HEK293 (cell line): Measurements from ENCODE around the gene WDR45B.

Experiments
- CTCF ChIA-PET: fragments of 350-600 bp; formaldehyde crosslinking; extraction: SDS; loops from one replicate; lab custom pipeline; 2021; ENCODE audit warnings: antibody characterized with exemption; lab: Yijun Ruan, JAX
- POLR2A ChIA-PET: fragments of 300-600 bp; formaldehyde crosslinking; extraction: SDS; loops from one replicate; lab custom pipeline; 2020; ENCODE audit warnings: antibody characterized with exemption, inconsistent platforms; lab: Yijun Ruan, JAX
- H3K27ac ChIP-seq: fragments of 200-500 bp; sonication (Bioruptor generic); 2 replicates; pipeline ENCODE4 v1.5.1; 2014; ENCODE audit warnings: low read depth, low read length, control low read depth, inconsistent platforms; ENCODE audit errors: extremely low read depth
- H3K36me3 ChIP-seq, 2 experiments: fragments of 200-500 bp in 1 of 2; sonication (Bioruptor generic) in 1 of 2; 1 replicate in 1 of 2; 2 replicates in 1 of 2; pipeline ENCODE4 v1.5.1; 2014 to 2017; ENCODE audit warnings: inconsistent platforms in 2 of 2, low read length in 2 of 2; ENCODE audit not compliant: control insufficient read depth in 2 of 2, insufficient read depth in 1 of 2
- H3K4me1 ChIP-seq: fragments of 200-500 bp; sonication (Bioruptor generic); 2 replicates; pipeline ENCODE4 v1.5.1; 2014; ENCODE audit warnings: mild to moderate bottlenecking, low read length, inconsistent platforms; ENCODE audit not compliant: control insufficient read depth, insufficient read depth
- H3K4me3 ChIP-seq: 2 replicates; pipeline ENCODE4 v1.5.1; 2011; ENCODE audit warnings: low read depth, mild to moderate bottlenecking, control low read depth, low read length, moderate library complexity
- H3K9me3 ChIP-seq: fragments of 200-500 bp; sonication (Bioruptor generic); 2 replicates; pipeline ENCODE4 v1.5.1; 2014; ENCODE audit warnings: low read depth, low read length, inconsistent platforms; ENCODE audit not compliant: control insufficient read depth, insufficient read depth
- IKZF3 ChIP-seq: fragments of 450-650 bp; IDR thresholded peaks from 2 replicates; pipeline ENCODE4 v1.5.0; 2018; ENCODE audit warnings: missing biosample characterization, mild to moderate bottlenecking, missing genetic modification characterization, moderate library complexity
- ZFP37 ChIP-seq: fragments of 450-650 bp; formaldehyde crosslinking; IDR thresholded peaks from 2 replicates; pipeline ENCODE4 v1.5.1; 2016; ENCODE audit warnings: missing biosample characterization, missing genetic modification characterization
- ZNF184 ChIP-seq: fragments of 450-650 bp; IDR thresholded peaks from 2 replicates; pipeline ENCODE4 v1.5.1; 2018; ENCODE audit warnings: missing biosample characterization, mild to moderate bottlenecking, missing genetic modification characterization
- ZNF335 ChIP-seq: fragments of 450-650 bp; formaldehyde crosslinking; conservative IDR thresholded peaks from 2 replicates; pipeline ENCODE4 v1.5.1; 2016; ENCODE audit warnings: missing biosample characterization, missing genetic modification characterization
- ZNF341 ChIP-seq: fragments of 450-650 bp; formaldehyde crosslinking; IDR thresholded peaks from 2 replicates; pipeline ENCODE4; 2016; ENCODE audit warnings: low read depth, missing biosample characterization, missing genetic modification characterization
- ZNF510 ChIP-seq: fragments of 450-650 bp; formaldehyde crosslinking; IDR thresholded peaks from 2 replicates; pipeline ENCODE4 v1.5.1; 2018; ENCODE audit warnings: mild to moderate bottlenecking, missing genetic modification characterization, missing biosample characterization; ENCODE audit not compliant: insufficient replicate concordance
- ZNF518A ChIP-seq: fragments of 450-650 bp; formaldehyde crosslinking; conservative IDR thresholded peaks from 2 replicates; pipeline ENCODE4 v1.5.1; 2016; ENCODE audit warnings: low read depth, missing biosample characterization, missing genetic modification characterization
- ZNF558 ChIP-seq: fragments of 450-650 bp; formaldehyde crosslinking; IDR thresholded peaks from 2 replicates; pipeline ENCODE4 v1.5.1; 2016; ENCODE audit warnings: missing biosample characterization, missing genetic modification characterization
- ZNF561 ChIP-seq: fragments of 450-650 bp; IDR thresholded peaks from 2 replicates; pipeline ENCODE4 v1.5.1; 2018; ENCODE audit warnings: missing biosample characterization, missing genetic modification characterization, borderline replicate concordance
- ZNF629 ChIP-seq: fragments of 450-650 bp; formaldehyde crosslinking; IDR thresholded peaks from 2 replicates; pipeline ENCODE4 v1.5.1; 2017; ENCODE audit warnings: missing biosample characterization, missing genetic modification characterization
- ZNF645 ChIP-seq: fragments of 450-650 bp; formaldehyde crosslinking; IDR thresholded peaks from 2 replicates; pipeline ENCODE4; 2016; ENCODE audit warnings: missing biosample characterization, missing genetic modification characterization
- ZNF660 ChIP-seq: fragments of 450-650 bp; IDR thresholded peaks from 2 replicates; pipeline ENCODE4 v1.5.1; 2018; ENCODE audit warnings: missing biosample characterization, mild to moderate bottlenecking, missing genetic modification characterization
- ZNF692 ChIP-seq: fragments of 450-650 bp; formaldehyde crosslinking; IDR thresholded peaks from 2 replicates; pipeline ENCODE4 v1.5.1; 2016; ENCODE audit warnings: missing biosample characterization, missing genetic modification characterization
- ZNF747 ChIP-seq: fragments of 450-650 bp; formaldehyde crosslinking; IDR thresholded peaks from 2 replicates; pipeline ENCODE4 v1.5.1; 2016; ENCODE audit warnings: missing biosample characterization, missing genetic modification characterization
- ZSCAN18 ChIP-seq: fragments of 450-650 bp; formaldehyde crosslinking; IDR thresholded peaks from 2 replicates; pipeline ENCODE4 v1.5.1; 2016; ENCODE audit warnings: missing biosample characterization, missing genetic modification characterization
- ZSCAN4 ChIP-seq: fragments of 450-650 bp; formaldehyde crosslinking; IDR thresholded peaks from 2 replicates; pipeline ENCODE4 v1.5.1; 2017; ENCODE audit warnings: missing biosample characterization, missing genetic modification characterization

Gene WDR45B

GRCh38 chr17:82611140-82612058, 36.8 kb downstream of the WDR45B start:
- Histone ChIP-seq H3K9me3 (no peaks in the 10 kb centered on the region; the same call in 1 of the 2 replicates), H3K4me1 (no peaks in the 10 kb centered on the region), H3K36me3 (peaks cover 32 to 73% of the 10 kb centered on the region in 2 experiments; a peak in 2 of 3 replicates), H3K27ac (no peak overlapping the region), H3K4me3 (no peak overlapping the region)
- CTCF ChIA-PET = interaction anchor here (0.6 to 1.4 kb wide), 3 partner anchors 89 to 260 kb away, joined by 3 to 6 read pairs (median 5); no protein-coding TSS in a partner anchor
- POLR2A ChIA-PET = interaction anchor here (0.7 kb wide), 3 partner anchors 16 to 105 kb away, joined by 3 to 5 read pairs (median 4); partner anchors contain the start of gene FN3KRP
- TF ChIP-seq ZNF747 (tag by site-specific recombination) (no peak), ZNF335 (tag by site-specific recombination) (peak; percentile 73), ZNF518A (tag by site-specific recombination) (no peak), ZNF660 (tag by site-specific recombination) (no peak), ZFP37 (no peak), ZNF510 (tag by site-specific recombination) (no peak), ZSCAN4 (tag by site-specific recombination) (no peak), ZNF184 (tag by site-specific recombination) (peak; percentile 62; the same call in 1 of the 2 replicates), ZNF692 (tag by site-specific recombination) (no peak)

- Histone ChIP-seq H3K36me3 (peaks cover 43 to 71% of the 10 kb centered on the region in 2 experiments), H3K4me1 (no peaks in the 10 kb centered on the region), H3K9me3 (no peaks in the 10 kb centered on the region; the same call in 1 of the 2 replicates), H3K27ac (no peak overlapping the region), H3K4me3 (no peak overlapping the region)
- TF ChIP-seq ZNF645 (tag by site-specific recombination) (no peak), ZNF558 (tag by site-specific recombination) (peak; percentile 99), IKZF3 (no peak), ZSCAN18 (tag by site-specific recombination) (no peak), ZNF341 (no peak), ZNF629 (tag by site-specific recombination) (no peak), ZNF561 (tag by site-specific recombination) (no peak)
- ChIA-PET CTCF (no interaction called here), POLR2A (interaction anchor here (1.1 kb wide), 1 partner anchor 9 kb away, joined by 3 read pairs; no protein-coding TSS in a partner anchor)
These were observed 38.6 kb downstream of the WDR45B start for GRCh38 chr17:82609655-82610054.
